Measurements from ENCODE around the gene THRB.

The THRB gene

GRCh38 chr3:24512564-24513197 is 18.0 kb upstream of the THRB start:
- no peak for DNase-seq (ENCODE audit: low read depth in 4 of 4, low spot score in 1 of 4)

GRCh38 chr3:24510030-24510648 is 15.5 kb upstream of the THRB start:
- DNase-seq (ENCODE audit: low read depth in 4 of 4, low spot score in 1 of 4) = no peak

GRCh38 chr3:24508423-24508839 is 13.8 kb upstream of the THRB start:
- no peak for DNase-seq (ENCODE audit: low read depth in 4 of 4, low spot score in 1 of 4)

- DNase-seq (ENCODE audit: low read depth in 4 of 4, low spot score in 1 of 4) = no peak
These were observed 13.2 kb upstream of the THRB start for GRCh38 chr3:24507776-24508422.

- no peak for DNase-seq (ENCODE audit: low read depth in 4 of 4, low spot score in 1 of 4)
These were observed 12.5 kb upstream of the THRB start for GRCh38 chr3:24506966-24507775.

- DNase-seq (ENCODE audit: low read depth in 4 of 4, low spot score in 1 of 4) = no peak
These were observed 11.3 kb upstream of the THRB start for GRCh38 chr3:24505691-24506550.

- no peak for DNase-seq (ENCODE audit: low read depth in 4 of 4, low spot score in 1 of 4)
These were observed 10.1 kb upstream of the THRB start for GRCh38 chr3:24504772-24505171.

GRCh38 chr3:24503616-24504113 is 9.0 kb upstream of the THRB start:
- DNase-seq (ENCODE audit: low read depth in 4 of 4, low spot score in 1 of 4) = no peak

- no peak for DNase-seq (ENCODE audit: low read depth in 4 of 4, low spot score in 1 of 4)
These were observed 8.0 kb upstream of the THRB start for GRCh38 chr3:24502690-24503089.

GRCh38 chr3:24500806-24501205 is 6.2 kb upstream of the THRB start:
- DNase-seq (ENCODE audit: low read depth in 4 of 4, low spot score in 1 of 4) = no peak

- no peak for DNase-seq (ENCODE audit: low read depth in 4 of 4, low spot score in 1 of 4)
These were observed 5.3 kb upstream of the THRB start for GRCh38 chr3:24499991-24500390.

- DNase-seq (ENCODE audit: low read depth in 4 of 4, low spot score in 1 of 4) = no peak
These were observed 4.1 kb upstream of the THRB start for GRCh38 chr3:24498796-24499195.

- DNase-seq (ENCODE audit: low read depth in 4 of 4, low spot score in 1 of 4) = no peak
These were observed 3.7 kb upstream of the THRB start for GRCh38 chr3:24498391-24498790.

GRCh38 chr3:24497942-24498341 is 3.3 kb upstream of the THRB start:
- DNase-seq (ENCODE audit: low read depth in 4 of 4, low spot score in 1 of 4) = no peak

GRCh38 chr3:24496529-24497482 is 2.2 kb upstream of the THRB start:
- DNase-seq (ENCODE audit: low read depth in 4 of 4, low spot score in 1 of 4) = no peak

- DNase-seq (ENCODE audit: low read depth in 4 of 4, low spot score in 1 of 4) = no peak
These were observed 810 bp upstream of the THRB start for GRCh38 chr3:24495326-24495994.

- DNase-seq (ENCODE audit: low read depth in 4 of 4, low spot score in 1 of 4) = no peak
These were observed 668 bp downstream of the THRB start for GRCh38 chr3:24493746-24494617.

- no peak for DNase-seq (ENCODE audit: low read depth in 4 of 4, low spot score in 1 of 4)
These were observed 1.6 kb downstream of the THRB start for GRCh38 chr3:24492971-24493551.
